Adrenal gland (tissue), 5 donors: Measurements from ENCODE around the gene IQGAP2.

Experiments
- POLR2A ChIP-seq, 2 donors: fragments of 450-650 bp; IDR thresholded peaks; one replicate each; pipeline ENCODE4 v1.6.1; 2017; ENCODE audit warnings: antibody characterized with exemption in 2 of 2, mild to moderate bottlenecking in 2 of 2, moderate library complexity in 1 of 2
- TF ChIP-seq, protein P1 (sequence below), 6 experiments: fragments of 450-650 bp in 4 of 6; fragments of 200-600 bp in 2 of 6; sonication (generic) in 1 of 6; IDR thresholded peaks; 1 replicate in 5 of 6; 2 replicates in 1 of 6; pipeline versions ENCODE4 v1.5.1 to v1.8.0; 2016 to 2021; ENCODE audit warnings: antibody characterized with exemption in 6 of 6, mild to moderate bottlenecking in 2 of 6, moderate library complexity in 1 of 6
- donor health status: DM: no; HTN: no; CAD: no.

GRCh38 chr5:76720988-76721569, 318.0 kb downstream of the IQGAP2 start:
- TF ChIP-seq, protein P1, sequence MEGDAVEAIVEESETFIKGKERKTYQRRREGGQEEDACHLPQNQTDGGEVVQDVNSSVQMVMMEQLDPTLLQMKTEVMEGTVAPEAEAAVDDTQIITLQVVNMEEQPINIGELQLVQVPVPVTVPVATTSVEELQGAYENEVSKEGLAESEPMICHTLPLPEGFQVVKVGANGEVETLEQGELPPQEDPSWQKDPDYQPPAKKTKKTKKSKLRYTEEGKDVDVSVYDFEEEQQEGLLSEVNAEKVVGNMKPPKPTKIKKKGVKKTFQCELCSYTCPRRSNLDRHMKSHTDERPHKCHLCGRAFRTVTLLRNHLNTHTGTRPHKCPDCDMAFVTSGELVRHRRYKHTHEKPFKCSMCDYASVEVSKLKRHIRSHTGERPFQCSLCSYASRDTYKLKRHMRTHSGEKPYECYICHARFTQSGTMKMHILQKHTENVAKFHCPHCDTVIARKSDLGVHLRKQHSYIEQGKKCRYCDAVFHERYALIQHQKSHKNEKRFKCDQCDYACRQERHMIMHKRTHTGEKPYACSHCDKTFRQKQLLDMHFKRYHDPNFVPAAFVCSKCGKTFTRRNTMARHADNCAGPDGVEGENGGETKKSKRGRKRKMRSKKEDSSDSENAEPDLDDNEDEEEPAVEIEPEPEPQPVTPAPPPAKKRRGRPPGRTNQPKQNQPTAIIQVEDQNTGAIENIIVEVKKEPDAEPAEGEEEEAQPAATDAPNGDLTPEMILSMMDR (IDR thresholded peaks at IDR 0.05), result no peak
- TF ChIP-seq POLR2A (IDR thresholded peaks at IDR 0.05), result no peak
